ENCODE data around the gene CA12. TPM values are rescaled to one million over a fixed set of nuclear protein-coding genes. Genes with fewer than 3 reads are reported as not detected.

Gene CA12
- total RNA-seq, 1 donor from 2014 or later: 89.6 TPM

- no peaks in the 10 kb centered on the region for H3K36me3 ChIP-seq
- no peaks in the 10 kb centered on the region for H3K4me1 ChIP-seq
- no peak overlapping the region for H3K4me3 ChIP-seq
- intact Hi-C loops (cut with DNase I): loop anchor here (5.0 to 10.0 kb wide), 2 partner anchors 110 to 348 kb away; no protein-coding TSS in a partner anchor
- no peak for DNase-seq (ENCODE audit: extremely low spot score in 2 of 2)
- no peak overlapping the region for H3K27ac ChIP-seq
- no peaks in the 10 kb centered on the region for H3K9me3 ChIP-seq
- TF ChIP-seq POLR2AphosphoS5 (IDR thresholded peaks at IDR 0.05; ENCODE audit: insufficient read depth in 1 of 2, low read depth in 1 of 2): no peak
- TF ChIP-seq, protein P1, sequence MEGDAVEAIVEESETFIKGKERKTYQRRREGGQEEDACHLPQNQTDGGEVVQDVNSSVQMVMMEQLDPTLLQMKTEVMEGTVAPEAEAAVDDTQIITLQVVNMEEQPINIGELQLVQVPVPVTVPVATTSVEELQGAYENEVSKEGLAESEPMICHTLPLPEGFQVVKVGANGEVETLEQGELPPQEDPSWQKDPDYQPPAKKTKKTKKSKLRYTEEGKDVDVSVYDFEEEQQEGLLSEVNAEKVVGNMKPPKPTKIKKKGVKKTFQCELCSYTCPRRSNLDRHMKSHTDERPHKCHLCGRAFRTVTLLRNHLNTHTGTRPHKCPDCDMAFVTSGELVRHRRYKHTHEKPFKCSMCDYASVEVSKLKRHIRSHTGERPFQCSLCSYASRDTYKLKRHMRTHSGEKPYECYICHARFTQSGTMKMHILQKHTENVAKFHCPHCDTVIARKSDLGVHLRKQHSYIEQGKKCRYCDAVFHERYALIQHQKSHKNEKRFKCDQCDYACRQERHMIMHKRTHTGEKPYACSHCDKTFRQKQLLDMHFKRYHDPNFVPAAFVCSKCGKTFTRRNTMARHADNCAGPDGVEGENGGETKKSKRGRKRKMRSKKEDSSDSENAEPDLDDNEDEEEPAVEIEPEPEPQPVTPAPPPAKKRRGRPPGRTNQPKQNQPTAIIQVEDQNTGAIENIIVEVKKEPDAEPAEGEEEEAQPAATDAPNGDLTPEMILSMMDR (IDR thresholded peaks at IDR 0.05): peak; percentile 56 to 71 (median 68)
- H3K27me3 ChIP-seq: no peaks in the 10 kb centered on the region
These were observed 21.0 kb upstream of the CA12 start for GRCh38 chr15:63402498-63403253.

DNA sequence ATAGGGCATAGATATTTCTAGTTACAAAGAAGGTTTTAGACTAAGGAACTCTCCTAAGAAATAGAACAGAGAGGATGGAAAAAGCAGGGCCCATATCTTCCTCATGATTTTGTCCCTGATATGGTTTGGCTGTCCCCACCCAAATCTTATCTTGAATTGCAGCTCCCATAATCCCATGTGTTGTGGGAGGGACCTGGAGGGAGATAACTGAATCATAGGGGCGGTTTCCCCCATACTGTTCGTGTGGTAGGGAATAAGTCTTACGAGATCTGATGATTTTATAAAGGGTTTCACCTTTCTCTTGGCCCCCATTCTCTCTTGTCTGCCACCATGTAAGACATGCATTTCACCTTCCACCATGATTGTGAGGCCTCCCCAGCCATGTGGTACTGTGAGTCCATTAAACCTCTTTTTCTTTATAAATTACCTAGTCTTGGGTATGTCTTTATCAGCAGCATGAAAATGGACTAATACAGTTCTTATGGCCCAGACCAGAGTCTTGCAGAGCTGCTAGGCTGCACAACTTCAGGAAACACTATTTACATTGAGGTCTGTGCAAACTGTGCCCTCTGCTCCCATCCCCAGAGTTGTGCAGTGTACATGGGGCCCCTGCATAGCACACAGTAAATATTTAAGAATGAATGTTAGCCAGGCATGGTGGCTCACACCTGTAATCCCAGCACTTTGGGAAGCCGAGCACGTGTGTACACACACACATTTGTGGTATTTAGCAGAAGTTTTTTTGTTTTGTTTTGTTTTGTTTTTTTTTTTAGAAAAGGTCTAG is 20.3 kb upstream of the CA12 start:
- Histone ChIP-seq H3K27ac (no peak overlapping the region), H3K27me3 (no peaks in the 10 kb centered on the region), H3K9me3 (no peaks in the 10 kb centered on the region), H3K4me3 (no peak overlapping the region), H3K4me1 (no peaks in the 10 kb centered on the region), H3K36me3 (no peaks in the 10 kb centered on the region)
- intact Hi-C loops (cut with DNase I): loop anchor here (5.0 to 10.0 kb wide), 2 partner anchors 110 to 347 kb away; no protein-coding TSS in a partner anchor
- TF ChIP-seq, protein P1 (IDR thresholded peaks at IDR 0.05): no peak
- TF ChIP-seq POLR2AphosphoS5 (IDR thresholded peaks at IDR 0.05; ENCODE audit: insufficient read depth in 1 of 2, low read depth in 1 of 2) (no peak), POLR2A (IDR thresholded peaks at IDR 0.05) (no peak)
- DNase-seq (ENCODE audit: extremely low spot score in 2 of 2): no peak

- no peak for DNase-seq (ENCODE audit: extremely low spot score in 2 of 2)
- intact Hi-C loops (cut with DNase I): loop anchor here (5.0 to 10.0 kb wide), 2 partner anchors 109 to 346 kb away; no protein-coding TSS in a partner anchor
- no peak overlapping the region for H3K4me3 ChIP-seq
- H3K27ac ChIP-seq: no peak overlapping the region
- no peaks in the 10 kb centered on the region for H3K36me3 ChIP-seq
- no peaks in the 10 kb centered on the region for H3K27me3 ChIP-seq
- H3K9me3 ChIP-seq: no peaks in the 10 kb centered on the region
- no peaks in the 10 kb centered on the region for H3K4me1 ChIP-seq
- TF ChIP-seq, protein P1 (IDR thresholded peaks at IDR 0.05): no peak
- TF ChIP-seq POLR2A (IDR thresholded peaks at IDR 0.05): no peak
- no peak for TF ChIP-seq POLR2AphosphoS5 (IDR thresholded peaks at IDR 0.05; ENCODE audit: insufficient read depth in 1 of 2, low read depth in 1 of 2)
These were observed 19.4 kb upstream of the CA12 start for GRCh38 chr15:63401078-63401477.

GRCh38 chr15:63398456-63398855 is 16.8 kb upstream of the CA12 start:
- intact Hi-C loops (cut with DNase I): no loop called here
- H3K9me3 ChIP-seq: no peaks in the 10 kb centered on the region
- TF ChIP-seq, protein P1 (IDR thresholded peaks at IDR 0.05): no peak
- no peaks in the 10 kb centered on the region for H3K4me1 ChIP-seq
- H3K27ac ChIP-seq: no peak overlapping the region
- no peak overlapping the region for H3K4me3 ChIP-seq
- no peaks in the 10 kb centered on the region for H3K27me3 ChIP-seq
- no peaks in the 10 kb centered on the region for H3K36me3 ChIP-seq
- DNase-seq (ENCODE audit: extremely low spot score in 2 of 2): no peak

All from vagina (tissue), 2 donors.